GM12878 (cell line): Measurements from ENCODE around the gene NUP155. TPM values are rescaled to one million over a fixed set of nuclear protein-coding genes. Genes with fewer than 3 reads are reported as not detected.

Experiments
- BCL3 ChIP-seq: IDR thresholded peaks from 2 replicates; pipeline ENCODE4 v1.6.1; 2011; ENCODE audit warnings: borderline replicate concordance, low read depth, mild to moderate bottlenecking, moderate library complexity, low read length; ENCODE audit not compliant: insufficient read depth, poor library complexity, severe bottlenecking
- CBX5 ChIP-seq: sonication (generic); IDR thresholded peaks from 2 replicates; pipeline ENCODE4 v1.6.1; 2016; ENCODE audit warnings: low read depth, moderate library complexity, mild to moderate bottlenecking, inconsistent platforms
- CHD2 ChIP-seq: IDR thresholded peaks from 2 replicates; pipeline ENCODE4 v1.6.1; 2011; ENCODE audit warnings: low read depth, low read length, improper control_type of control experiment, borderline replicate concordance
- GABPA ChIP-seq: IDR thresholded peaks from 2 replicates; pipeline ENCODE4 v1.6.1; 2014; ENCODE audit warnings: antibody characterized with exemption, low read depth, mild to moderate bottlenecking, inconsistent platforms
- IRF3 ChIP-seq: fragments of 450-650 bp; IDR thresholded peaks from 2 replicates; pipeline ENCODE4 v1.6.1; 2014; ENCODE audit warnings: mild to moderate bottlenecking
- NBN ChIP-seq: fragments of 450-650 bp; IDR thresholded peaks from 2 replicates; pipeline ENCODE4 v1.6.1; 2016
- NR2C1 ChIP-seq: fragments of 450-650 bp; IDR thresholded peaks from 2 replicates; pipeline ENCODE4 v1.6.1; 2017; ENCODE audit warnings: antibody characterized with exemption, mild to moderate bottlenecking, moderate library complexity
- NRF1 ChIP-seq: conservative IDR thresholded peaks from 2 replicates; pipeline ENCODE4 v1.6.1; 2011; ENCODE audit warnings: mild to moderate bottlenecking, low read depth, low read length, improper control_type of control experiment
- PAX5 ChIP-seq: IDR thresholded peaks from 2 replicates; pipeline ENCODE4 v1.6.1; 2011; ENCODE audit warnings: low read depth, low read length, borderline replicate concordance
- POLR2AphosphoS5 ChIP-seq: IDR thresholded peaks from 2 replicates; pipeline ENCODE4 v1.6.1; 2011; ENCODE audit warnings: mild to moderate bottlenecking, low read length, inconsistent platforms
- RELB ChIP-seq: fragments of 450-650 bp; IDR thresholded peaks from 2 replicates; pipeline ENCODE4 v1.6.1; 2017; ENCODE audit warnings: low read depth, mild to moderate bottlenecking, moderate library complexity
- SMAD1 ChIP-seq: fragments of 450-650 bp; IDR thresholded peaks from 2 replicates; pipeline ENCODE4 v1.6.1; 2018; ENCODE audit warnings: mild to moderate bottlenecking, low read depth; ENCODE audit not compliant: partially characterized antibody
- SPI1 ChIP-seq: IDR thresholded peaks from 2 replicates; pipeline ENCODE4 v1.6.1; 2011; ENCODE audit warnings: low read depth, mild to moderate bottlenecking, low read length, moderate library complexity, borderline replicate concordance; ENCODE audit not compliant: insufficient read depth
- polyA plus RNA-seq, 11 experiments: library from polyadenylated mRNA; depleted of rRNA in 4 of 11; unstranded in 6 of 11; stranded (reverse) in 5 of 11; fragments of >200 nt; fragmentation: Nextera tagmentation in 4 of 11; fragmentation: Illumina TruSeq in 1 of 11; extraction: Ambion mirVana in 4 of 11; extraction: Trizol in 1 of 11; gene quantifications; 1 replicate in 1 of 11; 2 replicates in 10 of 11; pipeline versions ENCODE4 v1.2.1 to v1.2.3, GENCODE V29; 2011 to 2016; ENCODE audit warnings: inconsistent platforms in 2 of 11, missing spikeins in 2 of 11, low read depth in 1 of 11
- total RNA-seq, 4 experiments: library from RNA; depleted of rRNA in 3 of 4; stranded (reverse); fragments of >200 nt in 3 of 4; fragmentation: Illumina TruSeq in 1 of 4; extraction: Trizol in 1 of 4; gene quantifications; 2 replicates each; pipeline versions ENCODE4 v1.2.1 to v1.2.3, GENCODE V29; 2013 to 2021

Gene NUP155
- total and polyA plus RNA-seq, 10 of the 15 experiments (the other 5 are each of a cell fraction or from before 2014, with no cell fraction given): 15.9 to 58.6 (median 37.1) TPM

DNA sequence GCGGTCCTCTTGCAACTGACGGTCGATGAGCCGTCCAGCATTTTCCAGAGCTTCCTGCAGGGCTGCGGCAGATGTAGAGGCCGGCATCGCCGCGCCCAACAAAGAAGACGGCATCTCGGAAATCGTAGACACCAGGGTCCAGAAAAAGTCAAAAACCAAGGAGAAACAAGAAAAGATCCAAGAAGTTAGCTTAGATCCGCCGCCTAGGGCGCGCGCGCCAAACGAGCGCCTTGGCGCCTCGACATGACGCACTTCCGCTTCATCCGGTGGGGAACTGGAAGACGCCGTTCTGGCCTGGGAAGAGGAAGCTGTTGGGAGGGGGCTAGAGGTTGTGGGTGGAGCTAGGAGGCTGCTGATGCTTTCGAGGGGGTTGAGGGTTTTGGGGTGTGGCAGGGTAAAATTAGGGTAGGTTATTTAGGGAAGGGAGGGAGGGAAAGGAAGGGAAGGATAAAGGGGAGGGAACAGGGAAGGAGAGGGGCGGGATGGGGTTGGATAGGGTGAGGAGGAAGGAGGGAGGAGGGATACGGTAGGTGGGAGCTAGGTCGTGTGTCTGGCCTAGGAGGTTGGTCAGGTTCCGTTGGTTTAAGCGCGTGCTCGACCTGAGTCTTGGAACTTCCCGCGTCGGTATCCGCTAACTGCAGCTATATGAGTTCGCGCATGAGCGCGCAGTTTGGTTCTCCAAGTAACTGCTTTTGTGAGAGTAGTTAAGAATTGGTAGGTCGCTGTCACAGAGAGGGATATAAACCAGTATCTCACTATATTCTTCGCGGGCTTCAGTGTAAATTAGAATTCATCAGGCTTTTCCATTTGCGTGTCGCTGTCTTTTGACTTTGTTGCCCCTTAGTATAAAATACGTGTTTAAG, at the start of gene NUP155 (continued):
- TF ChIP-seq NRF1: no peak
- peak; percentile 67; the same call in 1 of the 2 replicates for TF ChIP-seq PAX5
- peak; percentile 92 for TF ChIP-seq NR2C1
- TF ChIP-seq RELB: peak; percentile 99
- peak; percentile 94 for TF ChIP-seq POLR2AphosphoS5
- TF ChIP-seq SPI1: peak; percentile 88
- TF ChIP-seq GABPA: peak; percentile 95
- peak; percentile 100 for TF ChIP-seq NBN
- TF ChIP-seq BCL3: peak; percentile 31
- peak; percentile 91 for TF ChIP-seq SMAD1
- TF ChIP-seq CHD2: peak; percentile 42; the same call in 1 of the 2 replicates
- no peak for TF ChIP-seq CBX5
- no peak for TF ChIP-seq IRF3
- TF ChIP-seq, all 136 proteins: peak for 69
